NOMO-1 treated with dmso at 0.1 percent for 144 hours (cell line): ENCODE measurements around the gene CFAP57.

Source experiments
- DNase-seq: peaks from one replicate; lab custom pipeline; 2025; ENCODE audit not compliant: unreplicated experiment; lab: John Stamatoyannopoulos, UW

The CFAP57 gene

DNA sequence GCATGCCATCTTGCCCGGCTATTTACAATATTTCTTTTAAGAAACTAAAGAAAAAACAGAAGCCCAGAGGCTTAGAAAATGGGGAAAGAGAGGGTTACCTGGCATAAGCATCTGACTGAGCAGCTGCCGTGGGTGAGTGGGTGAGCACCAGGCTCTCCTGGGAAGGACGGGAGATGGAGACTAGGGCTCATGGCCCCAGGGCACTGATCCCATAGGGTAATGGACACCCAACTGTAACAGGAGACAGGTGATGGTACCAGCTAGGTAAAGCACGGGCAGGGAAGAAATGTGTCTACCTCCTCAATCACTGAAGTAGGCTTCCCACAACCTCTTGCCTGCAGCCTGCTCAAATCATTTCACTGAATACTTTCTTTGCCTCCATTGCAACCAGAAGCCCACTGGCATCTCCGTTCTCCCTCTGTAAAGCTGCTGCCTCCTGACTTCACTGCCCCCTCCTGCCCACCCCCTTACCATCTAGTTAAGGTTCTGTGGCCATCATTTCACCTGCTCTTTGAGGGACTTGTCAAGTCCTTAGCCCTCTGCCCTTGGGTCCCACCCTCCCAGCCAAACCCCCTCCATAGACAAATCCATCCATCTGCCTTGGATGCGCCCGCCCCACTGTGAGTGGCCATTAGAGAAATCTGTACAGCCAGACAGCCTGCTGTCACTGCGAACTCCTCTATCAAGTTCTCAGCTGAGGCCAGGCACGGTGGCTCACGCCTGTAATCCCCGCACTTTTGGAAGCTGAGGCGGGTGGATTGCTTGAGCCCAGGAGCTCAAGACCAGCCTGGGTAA lies 103.9 kb downstream of the CFAP57 start:
- DNase-seq = no peak

DNA sequence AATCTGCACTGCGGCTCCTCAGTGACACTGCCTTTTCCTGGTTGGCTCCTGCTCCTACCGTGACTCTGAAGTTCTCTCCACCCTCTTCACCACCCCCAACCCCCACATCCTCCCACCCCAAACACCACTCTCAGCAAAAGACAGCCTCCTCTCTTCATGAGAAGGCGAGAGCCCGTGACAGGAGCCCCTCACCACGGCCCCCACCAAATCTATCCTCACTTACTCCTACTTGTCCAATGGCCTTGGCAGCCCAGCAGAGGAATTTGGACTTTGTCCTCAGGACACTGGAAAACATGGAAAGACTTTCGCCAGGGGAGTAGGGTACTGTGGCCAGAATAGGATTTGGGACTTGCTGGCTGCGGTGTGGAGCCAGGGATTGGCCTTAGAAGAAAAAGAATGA lies 104.5 kb downstream of the CFAP57 start:
- no peak for DNase-seq

DNA sequence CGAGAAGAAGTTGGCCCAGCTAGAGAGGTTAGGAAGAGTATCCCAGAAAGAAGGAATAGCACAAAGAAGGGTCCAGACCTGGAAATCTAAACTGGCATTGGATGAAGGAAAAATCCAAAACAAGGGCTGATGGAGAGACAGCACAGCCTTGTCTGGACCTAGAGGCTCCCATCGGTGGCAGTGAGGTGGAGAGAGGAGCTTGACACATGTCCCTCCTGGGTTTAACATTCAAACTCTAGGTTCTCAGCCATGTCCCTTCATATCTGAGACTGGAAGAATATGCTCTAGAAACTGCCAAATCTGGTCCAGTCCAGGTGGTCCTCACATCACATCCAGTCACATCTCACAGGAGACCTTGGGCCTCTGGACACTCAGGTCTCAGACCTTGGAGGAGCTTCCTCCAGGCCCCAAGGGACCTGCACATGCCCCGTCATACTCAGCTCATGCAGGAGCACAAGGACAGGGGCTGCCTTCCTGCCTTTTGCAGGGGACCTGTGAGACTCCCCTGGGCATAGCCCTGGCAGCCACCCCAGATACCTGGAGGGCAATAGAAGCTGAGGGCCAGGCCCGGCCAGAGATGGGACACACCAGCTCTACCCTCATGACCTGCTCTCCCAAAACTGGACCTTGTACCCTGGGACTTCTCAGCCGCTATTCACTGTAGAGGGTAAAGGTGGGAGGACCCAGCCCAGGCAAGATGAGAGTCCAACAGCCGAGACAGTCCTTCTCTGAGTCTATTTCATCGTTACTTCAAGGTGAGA lies 105.2 kb downstream of the CFAP57 start:
- DNase-seq = no peak

DNA sequence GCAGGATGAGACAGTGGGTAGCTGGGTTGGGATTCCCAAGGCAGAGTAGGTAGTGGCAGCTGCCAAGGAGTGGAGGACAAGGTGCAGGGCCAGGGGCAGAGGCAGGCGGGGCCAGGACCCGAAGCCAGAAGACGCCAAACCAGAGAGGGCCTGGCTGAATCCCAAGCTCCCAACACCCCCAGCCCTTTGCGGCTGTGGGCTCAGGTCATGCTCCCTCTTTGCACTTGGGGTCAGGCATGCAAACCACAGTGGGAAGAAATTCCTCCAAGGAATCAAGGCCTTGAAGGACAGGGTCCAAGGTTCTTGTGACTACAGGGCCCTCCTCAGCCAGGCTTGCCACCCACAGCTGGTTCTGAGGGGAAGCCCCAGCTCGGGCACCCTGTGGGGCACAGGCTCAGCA lies 107.0 kb downstream of the CFAP57 start:
- no peak for DNase-seq

DNA sequence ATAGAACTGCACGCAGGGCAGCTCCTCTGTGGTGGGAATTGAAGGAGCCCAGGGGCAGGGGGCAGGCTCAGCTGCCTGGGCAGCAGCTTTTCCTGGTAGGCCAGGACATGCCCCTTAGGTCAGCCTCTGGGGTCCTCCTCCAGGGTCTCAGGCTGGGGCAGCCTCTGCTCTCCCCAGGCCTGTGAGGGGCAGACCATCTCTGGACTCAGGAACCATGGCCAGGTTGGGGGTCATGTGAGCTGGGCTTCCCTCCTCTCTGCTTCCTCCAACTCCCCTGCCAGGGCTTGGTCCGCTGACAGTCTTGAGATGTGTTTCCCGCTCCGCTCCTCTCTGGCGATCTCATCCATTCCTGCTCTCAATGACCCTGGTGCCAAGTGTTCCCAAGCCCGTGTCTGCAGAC lies 107.5 kb downstream of the CFAP57 start:
- no peak for DNase-seq

DNA sequence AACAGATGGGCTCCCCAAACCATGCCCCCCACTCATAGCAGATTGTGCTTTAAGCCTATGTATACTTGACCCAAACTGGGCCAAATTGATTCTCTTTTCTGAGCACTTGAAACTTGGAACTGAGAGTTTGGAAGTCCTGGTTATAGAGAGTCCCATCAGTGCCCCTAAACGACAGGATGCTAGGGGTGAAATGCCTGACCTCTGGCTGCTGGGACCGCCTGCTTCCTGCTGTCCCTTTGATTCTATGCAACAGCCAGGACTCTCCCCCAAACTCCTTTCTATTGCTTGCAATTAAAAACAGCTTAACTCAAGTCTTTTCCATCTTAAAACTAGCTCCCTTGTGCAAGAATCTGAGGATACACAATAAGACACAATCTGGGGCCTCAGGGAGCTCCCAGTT lies 108.6 kb downstream of the CFAP57 start:
- no peak for DNase-seq

DNA sequence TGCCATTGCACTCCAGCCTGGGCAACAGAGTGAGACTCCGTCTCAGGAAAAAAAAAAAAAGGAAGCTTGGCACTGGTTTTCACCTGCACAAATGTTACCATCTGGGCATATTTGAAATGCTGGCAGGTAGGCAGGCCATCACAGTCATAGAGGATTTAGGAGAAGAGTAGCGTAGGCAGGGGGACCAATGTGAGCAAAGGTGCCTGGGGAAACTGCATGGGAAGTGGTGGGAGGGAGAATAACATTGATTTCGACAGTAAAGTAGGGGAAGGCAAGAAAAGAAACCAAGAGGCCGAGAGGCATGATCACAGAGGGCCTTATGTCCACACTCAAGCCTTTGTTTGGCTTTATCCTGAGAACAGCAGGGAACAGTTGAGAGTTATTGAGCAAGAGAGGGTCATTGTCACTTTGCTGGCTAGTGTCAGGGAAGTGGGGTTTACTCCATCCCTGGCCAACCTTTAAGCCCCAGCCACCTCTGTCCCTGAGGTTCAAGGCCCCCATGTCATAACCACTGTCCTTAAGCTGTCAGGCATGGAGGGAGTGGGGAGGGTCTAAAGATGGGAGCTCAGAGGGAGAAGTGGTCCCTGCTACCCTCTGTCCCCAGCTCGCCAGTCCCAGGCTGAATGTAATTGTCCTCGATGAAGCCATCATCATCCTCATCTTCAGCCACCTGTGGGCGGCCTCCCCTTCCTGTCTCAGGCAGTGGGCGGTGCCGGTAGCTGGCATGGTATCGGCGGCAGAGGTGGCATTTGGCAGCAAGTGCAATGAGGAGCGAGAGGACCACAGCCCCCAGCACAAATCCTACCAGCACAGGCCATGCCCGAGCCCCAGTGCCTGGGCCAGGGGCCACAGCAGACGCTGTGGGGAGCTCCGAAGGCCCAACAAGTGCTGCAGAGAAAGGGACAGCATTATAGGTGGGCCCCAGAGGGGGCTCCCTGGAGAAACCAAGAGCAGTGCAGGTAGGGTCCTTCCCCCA lies 110.4 kb downstream of the CFAP57 start:
- no peak for DNase-seq

DNA sequence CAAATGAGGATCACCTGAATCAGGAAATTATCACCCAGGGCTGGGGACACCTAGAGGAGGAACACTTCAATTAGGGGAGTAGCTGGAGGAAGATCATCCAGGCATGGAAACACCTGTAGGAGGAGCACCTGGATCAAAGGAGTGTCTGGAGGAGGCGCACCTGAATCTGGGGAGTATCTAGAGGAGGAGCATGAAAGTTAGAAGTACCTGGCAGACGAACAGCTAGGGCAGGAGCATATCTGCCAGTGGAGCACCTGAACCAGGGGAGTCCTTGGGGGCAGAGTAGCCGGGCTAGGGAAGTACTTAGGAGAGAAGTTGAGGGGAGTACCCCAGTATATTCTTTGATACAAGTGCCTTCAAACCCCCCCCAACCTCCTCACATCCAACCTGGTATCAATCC lies 111.9 kb downstream of the CFAP57 start:
- no peak for DNase-seq

DNA sequence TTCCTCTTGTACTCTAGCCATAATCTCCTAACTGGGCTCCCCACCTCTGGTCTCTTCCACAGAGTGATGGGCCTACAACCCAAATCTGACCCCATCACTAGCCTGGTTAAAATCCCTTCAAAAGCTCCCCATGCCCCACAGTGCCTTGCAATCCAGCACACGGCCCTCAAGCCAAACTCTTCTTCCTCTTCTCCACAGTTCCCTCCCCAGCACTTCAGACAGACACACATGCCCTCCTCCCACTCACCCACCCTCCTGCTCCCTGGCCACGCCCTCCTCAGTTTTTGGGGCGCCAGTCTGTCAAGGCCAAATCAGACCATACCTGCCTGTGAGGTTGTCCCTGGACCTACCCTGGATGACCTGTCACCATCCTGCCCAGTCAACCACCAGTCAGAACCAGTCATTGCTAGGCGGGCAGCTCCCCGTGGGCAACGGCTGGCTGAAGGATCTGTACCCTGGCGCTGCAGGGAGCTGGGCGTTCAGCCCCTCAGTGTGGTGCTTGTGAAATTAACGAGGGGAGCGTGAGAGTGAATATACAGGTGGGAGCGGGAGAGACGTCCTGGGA lies 112.5 kb downstream of the CFAP57 start:
- no peak for DNase-seq

DNA sequence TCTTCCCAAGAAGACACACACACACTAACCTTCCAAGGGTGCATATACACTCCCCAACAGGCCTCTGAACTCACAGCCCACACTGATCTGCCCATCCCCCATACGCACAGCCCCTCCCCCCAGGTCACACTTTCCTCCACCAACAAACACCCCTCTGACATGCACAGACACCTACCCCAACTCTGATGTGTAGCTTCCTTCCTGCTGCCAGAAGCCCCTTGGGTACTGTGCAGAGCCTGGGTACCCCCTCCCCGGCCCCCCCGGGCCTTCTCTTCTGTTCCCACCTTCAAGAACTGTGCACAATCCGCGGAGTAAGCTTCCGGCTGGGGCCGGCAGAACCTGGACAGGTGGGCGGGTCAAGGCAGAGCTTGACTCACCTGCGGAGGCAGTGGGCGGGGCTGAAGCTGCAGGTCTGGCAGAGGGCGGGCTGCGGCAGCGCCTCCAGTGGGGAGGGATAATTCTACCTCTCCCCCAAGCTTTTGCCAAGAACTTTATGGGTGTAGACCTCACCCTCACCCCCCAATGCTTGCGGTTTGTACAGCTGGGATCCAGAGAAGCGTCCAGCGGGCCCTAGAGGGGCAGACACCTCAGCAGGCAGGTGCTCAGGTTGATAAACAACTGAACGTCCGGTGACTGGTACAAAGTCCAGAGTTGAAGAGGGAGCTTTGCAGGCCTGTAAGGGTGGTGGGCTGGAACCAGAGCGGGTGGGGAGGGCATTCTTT lies 113.3 kb downstream of the CFAP57 start, which contains the start of gene C1orf210:
TSS of gene C1orf210 (minus strand) at position 313 of the 722 bp plus-strand sequence. CDS start 2,311 bp downstream, outside the sequence.
- DNase-seq = no peak

DNA sequence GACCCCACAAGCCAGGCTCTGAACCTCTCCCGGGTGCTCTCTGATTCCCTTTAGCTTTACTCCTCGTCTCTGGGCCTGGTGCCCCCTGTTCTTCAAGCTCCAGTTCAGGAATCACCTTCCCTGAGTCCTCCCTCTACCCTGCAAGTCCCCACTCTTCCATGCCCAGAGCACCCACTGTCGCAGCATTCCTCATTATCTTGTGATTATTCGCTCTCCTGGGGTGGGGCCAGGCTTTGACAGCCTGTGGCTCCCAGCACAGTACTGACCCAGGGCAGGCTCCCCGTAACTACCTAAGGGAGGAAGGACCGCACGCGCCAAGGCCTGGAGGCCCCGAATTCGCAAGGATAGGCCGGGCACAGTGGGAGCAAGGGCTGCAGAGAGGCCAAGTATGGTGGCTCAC lies 114.0 kb downstream of the CFAP57 start:
- no peak for DNase-seq

DNA sequence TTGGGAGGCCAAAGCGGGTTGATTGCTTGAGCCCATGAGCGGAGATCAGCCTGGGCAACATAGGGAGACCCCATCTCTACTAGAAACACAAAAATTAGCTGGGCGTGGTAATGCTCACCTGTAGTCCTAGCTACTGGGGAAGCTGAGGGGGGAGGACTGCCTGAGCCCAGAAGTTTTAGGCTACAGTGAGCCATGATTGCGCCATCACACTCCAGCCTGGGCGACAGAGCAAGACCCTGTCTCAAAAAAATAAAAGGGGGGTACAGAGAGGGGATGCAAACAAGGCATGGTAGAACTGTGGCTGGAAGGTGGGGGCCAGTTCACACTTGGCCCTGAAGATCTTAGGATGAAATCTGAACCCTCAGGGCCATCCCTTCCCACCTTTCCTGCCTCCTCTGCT lies 114.4 kb downstream of the CFAP57 start:
- DNase-seq = no peak

DNA sequence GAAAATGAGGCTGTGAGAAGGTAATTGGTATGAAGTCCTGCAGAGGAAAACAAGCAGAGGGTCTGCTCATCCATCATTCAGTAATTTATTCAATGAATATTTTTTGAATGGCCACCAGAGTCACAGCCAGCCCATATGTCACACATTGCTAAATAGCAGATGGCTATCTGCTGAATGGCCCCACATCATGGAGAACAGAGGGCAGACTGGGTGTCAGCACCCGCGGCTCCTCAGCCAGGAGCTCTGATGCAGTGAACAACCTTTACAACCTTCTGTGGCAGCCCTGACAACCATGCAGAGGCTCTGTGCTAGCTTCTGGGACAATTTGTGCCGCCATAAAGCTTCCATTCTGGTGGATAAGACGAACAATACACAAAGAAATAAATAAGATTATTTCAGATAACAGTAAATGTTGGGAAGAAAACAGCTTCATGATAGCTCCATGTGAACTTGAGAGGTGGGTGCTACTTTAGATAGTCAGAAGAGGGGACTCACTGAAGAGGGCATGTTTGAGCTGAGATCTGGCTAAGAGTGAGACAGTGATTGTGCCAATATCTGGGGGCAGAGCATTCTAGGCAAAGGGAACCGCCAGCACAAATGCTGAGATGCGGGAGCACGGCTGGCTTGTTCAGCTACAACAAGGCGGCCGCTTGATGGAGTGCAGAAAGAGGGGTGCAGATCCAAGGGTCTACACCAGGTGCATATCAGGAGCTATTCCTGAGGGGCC lies 116.1 kb downstream of the CFAP57 start:
- no peak for DNase-seq

DNA sequence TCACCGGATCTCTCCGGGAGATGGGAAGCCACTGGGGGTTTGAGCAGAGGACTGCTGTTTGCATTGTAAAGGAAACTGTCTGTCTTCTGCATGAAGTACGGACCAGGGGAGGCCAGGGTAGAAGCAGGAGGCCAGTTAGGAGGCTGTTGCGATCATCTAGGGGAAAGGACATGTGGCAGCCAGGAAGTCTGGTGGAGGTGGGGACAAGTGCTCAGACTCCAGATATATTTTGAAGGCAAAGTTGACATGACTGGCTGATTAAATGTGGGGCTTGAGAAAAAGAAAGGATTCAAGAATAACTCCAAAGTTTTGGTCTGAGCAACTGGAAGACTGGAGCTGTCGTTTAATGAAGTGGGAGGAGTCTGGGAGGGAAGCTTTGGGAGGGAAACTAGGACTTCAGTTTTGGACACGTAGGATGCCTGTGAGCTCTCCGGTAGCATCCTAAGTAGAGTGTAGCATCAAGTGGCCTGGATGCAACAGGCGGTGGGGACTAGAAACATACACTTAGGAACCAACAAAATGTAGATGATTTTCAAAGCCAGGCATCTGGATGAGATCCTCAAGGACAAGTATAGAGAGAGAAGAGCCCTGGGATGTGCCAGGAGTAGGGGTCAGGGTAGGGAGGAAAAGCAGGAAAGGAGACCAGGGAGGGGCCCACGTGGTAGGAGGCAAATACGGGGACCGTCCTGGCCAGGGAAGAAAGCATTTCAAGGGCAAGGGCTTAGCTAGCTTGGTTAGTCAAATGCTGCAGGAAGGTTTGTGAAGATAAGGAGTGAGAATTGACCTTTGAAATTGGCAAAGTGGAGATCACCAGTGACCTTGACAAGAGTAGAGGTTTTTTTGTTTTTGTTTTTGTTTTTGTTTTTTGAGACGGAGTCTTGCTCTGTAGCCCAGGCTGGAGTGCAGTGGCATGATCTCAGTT lies 116.9 kb downstream of the CFAP57 start:
- DNase-seq = no peak

DNA sequence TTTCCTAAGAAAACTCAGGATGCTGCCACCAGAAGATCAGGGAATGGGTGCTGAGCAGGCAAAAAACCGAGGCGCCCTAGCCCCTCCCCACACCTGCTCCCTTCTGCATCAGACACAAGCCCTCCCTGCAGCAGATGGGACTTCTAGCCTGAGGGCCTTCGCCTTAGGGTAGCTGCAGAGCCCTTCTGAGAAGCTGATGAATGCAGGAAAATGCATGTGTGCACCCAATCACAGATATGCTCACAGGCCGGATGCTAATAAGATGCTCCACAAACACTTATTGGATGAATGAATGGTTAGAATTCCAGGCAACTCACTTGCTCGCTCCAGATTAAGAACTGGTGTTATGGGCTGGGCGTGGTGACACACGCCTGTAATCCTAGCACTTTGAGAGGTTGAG lies 120.1 kb downstream of the CFAP57 start:
- no peak for DNase-seq

DNA sequence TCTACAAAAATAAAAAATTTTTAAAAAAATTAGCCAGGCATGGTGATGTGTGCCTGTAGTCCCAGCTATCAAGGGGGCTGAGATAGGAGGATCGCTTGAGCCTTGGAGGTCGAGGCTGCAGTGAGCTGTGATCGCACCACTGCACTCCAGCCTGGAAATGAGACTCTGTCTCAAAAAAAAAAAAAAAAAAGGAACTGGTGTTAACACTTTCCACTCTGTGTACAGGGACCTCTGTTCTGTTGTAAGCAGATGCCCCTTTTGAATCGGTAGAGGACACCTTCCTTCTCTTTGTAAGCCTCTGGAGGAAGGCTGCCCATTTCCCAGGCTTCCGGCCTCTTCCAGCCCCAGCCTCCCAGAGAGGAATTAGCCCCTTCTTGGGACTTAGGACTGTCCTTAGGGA lies 120.5 kb downstream of the CFAP57 start:
- DNase-seq = no peak

DNA sequence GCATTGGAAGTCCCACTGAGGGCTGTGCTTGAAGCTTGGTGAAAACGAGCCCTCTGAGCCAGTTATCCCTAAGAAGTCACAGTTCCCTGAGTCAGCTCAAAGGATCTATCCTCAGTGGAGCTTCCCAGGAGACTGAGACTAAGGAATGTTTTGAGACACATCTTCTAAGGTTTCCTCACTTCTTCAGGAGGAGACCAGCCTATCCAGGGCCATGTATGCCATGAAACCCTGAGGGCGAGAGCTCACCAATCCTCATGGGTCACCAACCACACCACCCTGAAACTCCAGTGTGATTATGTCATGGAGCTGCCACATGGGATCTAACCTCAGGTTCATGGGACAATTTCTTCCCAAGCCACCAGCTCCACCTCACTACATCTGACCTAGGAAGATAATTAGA lies 121.0 kb downstream of the CFAP57 start:
- DNase-seq = no peak

DNA sequence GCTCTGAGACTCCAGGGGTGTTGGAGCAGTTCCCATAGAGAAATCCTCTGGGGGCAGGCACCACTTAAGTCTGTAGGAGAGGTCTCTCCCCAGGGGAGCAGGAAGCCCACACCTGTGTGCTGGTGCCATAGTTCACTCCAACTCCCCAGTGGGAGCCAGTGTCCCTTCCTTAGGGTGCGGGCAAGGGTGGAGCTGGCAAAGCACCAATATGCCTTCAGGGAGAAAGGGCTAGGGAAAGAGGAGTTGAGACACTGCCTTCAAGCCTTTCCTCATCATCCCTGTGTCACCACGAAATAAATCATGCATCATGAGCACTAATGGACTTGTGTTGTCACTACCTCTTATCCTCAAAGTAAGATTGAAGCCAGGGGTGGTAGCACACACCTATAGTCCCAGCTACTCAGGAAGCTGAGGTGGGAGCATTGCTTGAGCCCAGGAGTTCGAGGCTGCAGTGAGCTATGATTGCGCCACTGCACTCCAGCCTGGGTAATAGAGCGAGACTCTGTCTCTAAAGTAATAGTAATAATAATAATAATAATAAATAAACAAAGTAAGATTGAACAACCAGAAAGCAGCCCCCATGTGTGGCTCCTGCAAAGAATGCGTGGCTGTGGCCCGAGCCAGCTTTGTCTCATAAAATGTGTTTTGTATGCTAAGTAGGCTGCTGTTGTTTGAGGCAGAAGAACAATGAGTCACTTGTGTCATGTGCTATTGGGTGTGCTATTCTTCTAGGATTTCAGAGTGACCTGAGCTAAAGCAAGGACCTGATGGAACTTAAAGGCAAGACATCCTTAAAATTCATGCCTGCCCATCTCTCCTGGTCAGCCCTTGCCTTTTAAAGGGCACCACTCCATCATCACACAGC lies 122.0 kb downstream of the CFAP57 start:
- no peak for DNase-seq
